GM23248 (cell line): Measurements from ENCODE around the gene CLDN10. TPM values are rescaled to one million over a fixed set of nuclear protein-coding genes. Genes with fewer than 3 reads are reported as not detected.
"Not testable (repeated sequence)": the region's sequence is repeated elsewhere in the genome, so short reads cannot be mapped to it uniquely, and the experiment has no call there.

ENCODE experiments used
- DNase-seq: peaks from one replicate; pipeline ENCODE4 v3.0.0-alpha.2; 2015
- H2AFZ ChIP-seq: fragments of 200-600 bp; sonication (generic); 2 replicates; pipeline ENCODE4 v1.6.1; 2016; ENCODE audit warnings: antibody characterized with exemption
- H3F3A ChIP-seq: fragments of 200-600 bp; sonication (generic); 2 replicates; pipeline ENCODE4 v1.6.1; 2016; ENCODE audit warnings: mild to moderate bottlenecking, antibody characterized with exemption, mixed run types; ENCODE audit not compliant: insufficient read depth
- H3K27ac ChIP-seq: fragments of 200-600 bp; sonication (generic); 2 replicates; pipeline ENCODE4 v1.5.1; 2016; ENCODE audit warnings: mild to moderate bottlenecking
- H3K27me3 ChIP-seq: fragments of 200-600 bp; sonication (generic); replicated peaks from 2 replicates; pipeline ENCODE4 v1.6.1; 2016; ENCODE audit warnings: mild to moderate bottlenecking; ENCODE audit not compliant: insufficient read depth
- H3K36me3 ChIP-seq: fragments of 200-600 bp; sonication (generic); 2 replicates; pipeline ENCODE4 v1.6.1; 2016; ENCODE audit warnings: low read depth, mild to moderate bottlenecking
- H3K4me1 ChIP-seq: fragments of 200-600 bp; sonication (generic); 2 replicates; pipeline ENCODE4 v1.6.1; 2016; ENCODE audit warnings: mild to moderate bottlenecking; ENCODE audit not compliant: insufficient read depth
- H3K4me2 ChIP-seq: fragments of 200-600 bp; sonication (generic); one replicate; pipeline ENCODE4 v1.6.1; 2016; ENCODE audit warnings: mild to moderate bottlenecking; ENCODE audit not compliant: unreplicated experiment
- H3K4me3 ChIP-seq: fragments of 200-600 bp; sonication (generic); 2 replicates; pipeline ENCODE4 v1.5.1; 2016; ENCODE audit warnings: mild to moderate bottlenecking
- H3K79me2 ChIP-seq: fragments of 200-600 bp; sonication (generic); 2 replicates; pipeline ENCODE4 v1.6.1; 2016; ENCODE audit warnings: mild to moderate bottlenecking; ENCODE audit not compliant: insufficient read depth
- H3K9ac ChIP-seq: fragments of 200-600 bp; sonication (generic); 2 replicates; pipeline ENCODE4 v1.6.1; 2016; ENCODE audit warnings: mild to moderate bottlenecking
- H3K9me2 ChIP-seq: fragments of 200-600 bp; sonication (generic); 2 replicates; pipeline ENCODE4 v1.6.1; 2016; ENCODE audit warnings: mixed run types, mild to moderate bottlenecking, moderate library complexity; ENCODE audit not compliant: insufficient read depth
- H3K9me3 ChIP-seq: fragments of 200-600 bp; sonication (generic); one replicate; pipeline ENCODE4 v1.6.1; 2017; ENCODE audit warnings: low read depth
- H4K20me1 ChIP-seq: fragments of 200-600 bp; sonication (generic); 2 replicates; pipeline ENCODE4 v1.6.0; 2016; ENCODE audit not compliant: insufficient read depth
- EZH2 ChIP-seq: fragments of 200-600 bp; sonication (generic); IDR thresholded peaks from 2 replicates; pipeline ENCODE4 v1.6.1; 2018; ENCODE audit warnings: antibody characterized with exemption, mild to moderate bottlenecking; ENCODE audit not compliant: insufficient read depth, poor library complexity, severe bottlenecking
- EZH2phosphoT487 ChIP-seq: fragments of 200-600 bp; sonication (generic); IDR thresholded peaks from 2 replicates; pipeline ENCODE4 v1.6.1; 2018; ENCODE audit warnings: antibody characterized with exemption, moderate library complexity, mild to moderate bottlenecking, low read depth; ENCODE audit not compliant: insufficient read depth
- WGBS, 2 experiments: methylation state at CpG; one replicate each; pipeline ENCODE4 v1.1.6; 2015 to 2017; ENCODE audit warnings: low lambda C conversion rate in 2 of 2, low coverage in 1 of 2; ENCODE audit errors: missing lambda C conversion rate in 2 of 2; 5-methylcytosine and 5-hydroxymethylcytosine counted together
- in situ Hi-C: fragments of 300-500 bp; cut with MboI; formaldehyde crosslinking; loops from 2 replicates; pipeline ENCODE4 v1.15.0; 2020
- polyA plus RNA-seq: library from polyadenylated mRNA; unstranded; fragments of >200 nt; fragmentation: Nextera tagmentation; extraction: Ambion mirVana; gene quantifications from 2 replicates; pipeline ENCODE4 v1.2.1, GENCODE V29; 2016
- total RNA-seq: library from RNA; depleted of rRNA; stranded (reverse); fragments of >200 nt; shearing (Covaris generic); gene quantifications from 2 replicates; pipeline ENCODE4 v1.2.3, GENCODE V29; 2014

CLDN10 gene
- total and polyA plus RNA-seq, 2 experiments from 2014 or later: 0.20 TPM; not detected in 1

DNA sequence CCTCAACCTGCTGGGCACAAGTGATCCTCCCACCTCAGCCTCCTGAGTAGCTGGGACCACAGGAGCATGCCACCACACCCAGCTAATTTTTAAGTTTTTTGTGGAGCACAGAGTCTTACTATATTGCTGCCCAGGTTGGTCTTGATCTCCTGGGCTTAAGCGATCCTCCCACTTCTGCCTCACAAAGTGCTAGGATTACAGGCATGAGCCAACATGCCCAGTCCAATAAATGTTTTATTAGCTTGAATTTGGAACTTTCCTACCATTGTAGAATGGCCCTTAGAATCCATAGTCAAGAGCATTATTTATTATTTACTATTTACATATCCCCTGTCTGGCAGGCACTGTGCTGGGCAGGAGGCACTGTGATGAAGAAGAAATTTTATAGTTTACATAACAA lies 39.6 kb upstream of the CLDN10 start:
- Histone ChIP-seq H3K27me3 (peaks cover 21% of the 10 kb centered on the region), H2AFZ (no peak overlapping the region), H3K4me1 (no peaks in the 10 kb centered on the region), H3K36me3 (no peaks in the 10 kb centered on the region), H3K4me3 (no peak overlapping the region), H3K79me2 (no peaks in the 10 kb centered on the region), H3K9me3 (no peaks in the 10 kb centered on the region), H4K20me1 (no peaks in the 10 kb centered on the region), H3K9ac (no peak overlapping the region), H3F3A (no peaks in the 10 kb centered on the region), H3K4me2 (no peak overlapping the region), H3K9me2 (no peaks in the 10 kb centered on the region), H3K27ac (no peak overlapping the region)
- no peak for DNase-seq
- in situ Hi-C loops: no loop called here
- TF ChIP-seq EZH2phosphoT487 (no peak), EZH2 (no peak)
- WGBS, 2 experiments: 79 to 87% methylated on average over 1 of the region's 1 CpG

DNA sequence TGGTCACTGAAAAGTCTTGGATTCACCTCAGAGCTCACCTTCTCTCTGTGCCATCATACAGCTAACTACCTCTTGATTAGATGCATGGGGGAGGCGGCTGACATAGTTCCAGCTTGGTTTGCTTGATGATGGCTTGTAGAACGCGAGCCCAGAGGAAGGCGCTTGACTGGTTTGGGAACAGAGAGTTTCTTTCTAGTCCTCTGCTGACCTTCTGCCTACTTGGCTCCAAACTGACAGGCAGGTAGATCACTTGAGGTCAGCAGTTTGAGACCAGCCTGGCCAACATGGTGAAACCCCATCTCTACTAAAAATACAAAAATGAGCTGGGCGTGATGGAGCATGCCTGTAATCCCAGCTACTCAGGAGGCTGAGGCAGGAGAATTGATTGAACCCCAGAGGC lies 36.9 kb upstream of the CLDN10 start:
- H3K9me3 ChIP-seq, H3K9ac ChIP-seq, H3F3A ChIP-seq, H4K20me1 ChIP-seq, in situ Hi-C loops, H3K79me2 ChIP-seq, H2AFZ ChIP-seq, H3K4me1 ChIP-seq, H3K9me2 ChIP-seq, H3K36me3 ChIP-seq, H3K4me2 ChIP-seq, H3K27ac ChIP-seq, H3K4me3 ChIP-seq, DNase-seq: not testable (repeated sequence)
- peaks cover 27% of the 10 kb centered on the region for H3K27me3 ChIP-seq
- 43 to 56% methylated on average over 5 of the region's 5 CpGs for whole genome bisulfite sequencing, 2 experiments

DNA sequence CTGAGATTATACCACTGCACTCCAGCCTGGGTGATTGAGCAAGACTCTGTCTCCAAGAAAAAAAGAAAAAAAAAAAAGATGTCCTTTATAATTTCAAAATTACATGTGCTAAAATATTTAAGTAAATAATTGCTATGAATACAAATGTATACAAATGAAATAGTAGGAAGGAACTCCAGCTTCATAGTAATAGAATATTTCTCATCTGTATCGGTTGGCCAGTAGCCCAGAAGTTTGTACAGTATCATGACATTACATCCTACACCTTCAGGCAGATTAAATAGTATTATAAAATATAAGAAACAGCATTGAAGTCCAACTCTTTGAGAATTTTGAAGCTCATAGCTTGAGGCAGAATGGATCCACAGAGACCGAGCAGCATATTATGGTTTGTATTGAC lies 36.5 kb upstream of the CLDN10 start:
- H3K9ac ChIP-seq: no peak overlapping the region
- in situ Hi-C loops: no loop called here
- peaks cover 28% of the 10 kb centered on the region for H3K27me3 ChIP-seq
- H3K9me2 ChIP-seq: no peaks in the 10 kb centered on the region
- no peak overlapping the region for H3K4me2 ChIP-seq
- DNase-seq: no peak
- H3K4me1 ChIP-seq: no peaks in the 10 kb centered on the region
- H3K27ac ChIP-seq: no peak overlapping the region
- no peak overlapping the region for H3K4me3 ChIP-seq
- TF ChIP-seq EZH2 (no peak), EZH2phosphoT487 (no peak)
- no peaks in the 10 kb centered on the region for H3K79me2 ChIP-seq
- no peaks in the 10 kb centered on the region for H4K20me1 ChIP-seq
- H3K36me3 ChIP-seq: no peaks in the 10 kb centered on the region
- 11 to 16% methylated on average over 2 of the region's 2 CpGs for WGBS, 2 experiments
- H3F3A ChIP-seq: no peaks in the 10 kb centered on the region
- H3K9me3 ChIP-seq: no peaks in the 10 kb centered on the region
- no peak overlapping the region for H2AFZ ChIP-seq

DNA sequence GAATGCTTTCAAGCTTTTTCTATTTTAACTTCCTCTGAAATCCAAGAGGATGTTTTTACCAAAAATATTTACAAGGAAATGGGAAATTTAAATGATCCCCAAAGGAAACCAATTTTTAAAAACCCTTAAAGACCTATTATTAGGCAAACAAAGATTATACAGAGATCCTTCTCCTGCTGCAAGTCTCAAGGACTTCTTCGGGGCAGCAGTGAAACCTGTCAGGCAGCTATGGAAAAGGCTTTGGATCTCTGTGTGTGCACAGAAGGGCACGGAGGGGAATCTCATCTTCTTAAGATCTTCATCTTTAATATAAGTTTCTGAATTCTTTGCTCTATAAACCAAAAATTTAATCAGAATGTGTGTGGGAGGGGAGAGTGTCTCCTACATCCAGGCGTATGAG lies 36.0 kb upstream of the CLDN10 start:
- Histone ChIP-seq H3K79me2 (no peaks in the 10 kb centered on the region), H3K4me3 (no peak overlapping the region), H2AFZ (no peak overlapping the region), H3K9me3 (no peaks in the 10 kb centered on the region), H3K27me3 (peaks cover 33% of the 10 kb centered on the region), H3K9ac (no peak overlapping the region), H3K36me3 (no peaks in the 10 kb centered on the region), H3K9me2 (no peaks in the 10 kb centered on the region), H3K27ac (no peak overlapping the region), H3K4me2 (no peak overlapping the region), H3F3A (no peaks in the 10 kb centered on the region), H4K20me1 (no peaks in the 10 kb centered on the region), H3K4me1 (no peaks in the 10 kb centered on the region)
- WGBS, 2 experiments: 25 to 27% methylated on average over 3 of the region's 3 CpGs
- in situ Hi-C loops: no loop called here
- DNase-seq: no peak
- no peak for TF ChIP-seq EZH2phosphoT487

DNA sequence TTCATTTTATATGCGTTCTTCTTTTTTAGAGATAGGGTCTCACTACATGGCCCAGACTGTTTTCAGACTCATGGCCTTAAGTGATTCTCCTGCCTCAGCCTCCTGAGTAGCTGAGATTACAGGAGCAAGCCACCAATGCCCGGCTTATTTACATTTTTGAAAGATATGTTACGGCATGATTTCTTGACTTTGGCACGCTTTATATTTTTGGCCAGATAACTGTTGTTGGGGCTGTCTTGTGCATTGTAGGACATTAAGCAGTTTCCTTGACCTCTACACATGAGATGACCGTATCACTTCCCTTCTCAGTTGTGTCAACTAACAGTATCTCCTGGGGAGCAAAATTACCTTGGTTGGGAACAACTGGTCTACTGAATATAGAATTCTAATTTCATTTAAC lies 28.9 kb upstream of the CLDN10 start:
- H3K4me3 ChIP-seq: no peak overlapping the region
- H3K4me2 ChIP-seq: no peak overlapping the region
- WGBS, 2 experiments: 81 to 84% methylated on average over 5 of the region's 5 CpGs
- no peaks in the 10 kb centered on the region for H3K79me2 ChIP-seq
- H3K36me3 ChIP-seq: no peaks in the 10 kb centered on the region
- no peaks in the 10 kb centered on the region for H3K4me1 ChIP-seq
- no peaks in the 10 kb centered on the region for H3K9me2 ChIP-seq
- H3F3A ChIP-seq: no peaks in the 10 kb centered on the region
- H2AFZ ChIP-seq: no peak overlapping the region
- H3K27ac ChIP-seq: no peak overlapping the region
- no peak overlapping the region for H3K9ac ChIP-seq
- no peaks in the 10 kb centered on the region for H4K20me1 ChIP-seq
- in situ Hi-C loops: no loop called here
- no peaks in the 10 kb centered on the region for H3K9me3 ChIP-seq
- TF ChIP-seq EZH2phosphoT487: no peak
- no peak for TF ChIP-seq EZH2
- 0 out of 2 replicates have a peak, but pooled peaks cover 11% of the 10 kb centered on the region for H3K27me3 ChIP-seq
- no peak for DNase-seq
